Measurements from ENCODE around the gene SLC6A1. TPM values are rescaled to one million over a fixed set of nuclear protein-coding genes. Genes with fewer than 3 reads are reported as not detected.

SLC6A1 gene
- polyA plus RNA-seq, 1 donor from 2014 or later, result not detected

DNA sequence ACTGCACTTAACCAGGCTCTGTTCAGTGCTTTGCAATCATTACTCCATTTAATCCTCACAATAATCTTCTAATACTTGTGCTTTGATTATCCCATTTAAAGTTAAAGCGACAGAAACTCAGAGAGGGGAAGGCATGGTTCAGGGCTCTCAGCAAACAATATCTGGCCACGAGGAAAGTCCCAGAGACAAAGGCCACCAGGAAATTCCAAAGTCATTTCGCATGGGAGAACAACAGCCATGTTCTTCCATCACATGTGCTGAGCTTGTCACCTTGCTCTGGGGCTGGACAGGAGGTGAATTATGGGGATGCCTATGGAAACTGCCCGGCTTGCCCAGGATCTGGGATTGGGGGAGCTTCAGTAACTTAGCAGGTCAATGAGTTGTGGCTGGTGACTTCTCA is 95.5 kb downstream of the SLC6A1 start:
- H3K9me3 Mint-ChIP-seq, result no peaks in the 10 kb centered on the region
- peaks cover 1% of the 10 kb centered on the region for H3K27me3 Mint-ChIP-seq
- H3K27ac Mint-ChIP-seq, result no peak overlapping the region
- H3K36me3 Mint-ChIP-seq, result no peaks in the 10 kb centered on the region
- H3K4me1 Mint-ChIP-seq, result peaks cover 0 to 2% (median 0%) of the 10 kb centered on the region in 3 donors
- H3K4me3 Mint-ChIP-seq, result no peak overlapping the region

DNA sequence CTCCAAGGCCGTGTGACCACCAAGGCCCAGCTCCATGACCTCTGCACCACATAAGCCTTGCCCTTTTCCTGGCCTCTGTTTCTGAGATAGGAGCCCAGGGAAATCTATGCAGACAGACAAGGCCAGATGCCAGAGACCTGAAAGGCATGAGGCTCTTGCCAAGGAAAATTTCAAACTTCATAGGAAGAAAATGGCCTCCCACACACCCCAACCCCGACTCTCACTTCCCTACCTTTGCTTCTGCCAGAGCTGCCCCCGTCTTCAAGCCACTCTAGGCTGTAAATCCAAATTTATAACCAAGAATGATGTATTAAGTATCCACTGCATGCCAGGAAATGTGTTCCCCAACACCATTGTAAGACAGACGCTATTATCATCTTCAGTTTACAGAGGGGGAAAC is 96.3 kb downstream of the SLC6A1 start:
- H3K27me3 Mint-ChIP-seq, result peaks cover 1% of the 10 kb centered on the region
- no peak overlapping the region for H3K4me3 Mint-ChIP-seq
- peaks cover 0 to 2% (median 0%) of the 10 kb centered on the region in 3 donors for H3K4me1 Mint-ChIP-seq
- H3K9me3 Mint-ChIP-seq, result no peaks in the 10 kb centered on the region
- H3K36me3 Mint-ChIP-seq, result no peaks in the 10 kb centered on the region
- no peak overlapping the region for H3K27ac Mint-ChIP-seq

Other genes with a start within 250 kb of the SLC6A1 start
- gene SLC6A11, start 176.5 kb upstream of the SLC6A1 start, polyA plus RNA-seq, result not detected
- not detected for gene HRH1, start 161.7 kb downstream of the SLC6A1 start, polyA plus RNA-seq

Measured in IgD-negative memory B cell (primary cell).